CD14-positive monocyte (primary cell): ENCODE results near the gene MRGPRF. TPM values are rescaled to one million over a fixed set of nuclear protein-coding genes. Genes with fewer than 3 reads are reported as not detected.

Source experiments
- DNase-seq, 3 donors: peaks; one replicate each; pipeline ENCODE4 v3.0.0-alpha.2; 2011 to 2022
- H2AFZ ChIP-seq: 2 replicates; pipeline ENCODE4 v1.6.0; 2012; ENCODE audit warnings: mild to moderate bottlenecking, low read depth, low read length, inconsistent platforms; ENCODE audit not compliant: insufficient read depth, poor library complexity, severe bottlenecking
- H3K27ac ChIP-seq, 2 donors: 1 replicate in 1 of 2; 2 replicates in 1 of 2; pipeline ENCODE4 v1.5.1; 2012 to 2013; ENCODE audit warnings: low read length in 2 of 2, control low read depth in 1 of 2, inconsistent platforms in 1 of 2, low read depth in 1 of 2, mild to moderate bottlenecking in 1 of 2
- H3K27me3 ChIP-seq, 2 donors: one replicate each; pipeline versions ENCODE4 v1.6.0 to v1.6.1; 2011 to 2013; ENCODE audit warnings: low read length in 2 of 2; ENCODE audit not compliant: control insufficient read depth in 2 of 2, insufficient read depth in 2 of 2
- H3K36me3 ChIP-seq, 2 donors: replicated peaks in 1 of 2; 1 replicate in 1 of 2; 2 replicates in 1 of 2; pipeline versions ENCODE4 v1.5.1 to v1.6.1; 2012 to 2013; ENCODE audit warnings: low read length in 2 of 2, control low read depth in 1 of 2, inconsistent platforms in 1 of 2, mild to moderate bottlenecking in 1 of 2; ENCODE audit not compliant: insufficient read depth in 2 of 2, control insufficient read depth in 1 of 2
- H3K4me1 ChIP-seq, 2 donors: 1 replicate in 1 of 2; 2 replicates in 1 of 2; pipeline versions ENCODE4 v1.5.1 to v1.6.1; 2012 to 2013; ENCODE audit warnings: low read length in 2 of 2, control low read depth in 1 of 2, inconsistent platforms in 1 of 2, mild to moderate bottlenecking in 1 of 2, moderate library complexity in 1 of 2; ENCODE audit not compliant: insufficient read depth in 2 of 2, control insufficient read depth in 1 of 2
- H3K4me2 ChIP-seq: replicated peaks from 2 replicates; pipeline ENCODE3; 2012; ENCODE audit warnings: low read length, moderate library complexity, mild to moderate bottlenecking; ENCODE audit not compliant: poor library complexity, severe bottlenecking; ENCODE audit errors: extremely low read depth
- H3K4me3 ChIP-seq, 3 experiments: fragments of 200-600 bp in 1 of 3; sonication (generic) in 1 of 3; replicated peaks in 1 of 3; 1 replicate in 2 of 3; 2 replicates in 1 of 3; pipeline ENCODE4 v1.5.1; 2011 to 2013; ENCODE audit warnings: low read length in 3 of 3, mild to moderate bottlenecking in 3 of 3, control low read depth in 2 of 3, low read depth in 2 of 3, inconsistent platforms in 1 of 3, moderate library complexity in 1 of 3
- H3K79me2 ChIP-seq: 2 replicates; pipeline ENCODE4 v1.6.0; 2012; ENCODE audit warnings: mild to moderate bottlenecking, control low read depth, inconsistent platforms, low read length, moderate library complexity; ENCODE audit not compliant: insufficient read depth
- H3K9ac ChIP-seq: 2 replicates; pipeline ENCODE4 v1.6.0; 2017; ENCODE audit warnings: low read length, mild to moderate bottlenecking; ENCODE audit not compliant: insufficient read depth, poor library complexity, severe bottlenecking
- H3K9me3 ChIP-seq, 2 donors: replicated peaks in 1 of 2; 1 replicate in 1 of 2; 2 replicates in 1 of 2; pipeline versions ENCODE4 v1.5.1 to v1.6.1; 2012 to 2013; ENCODE audit warnings: low read length in 2 of 2, control low read depth in 1 of 2; ENCODE audit not compliant: control insufficient read depth in 1 of 2, insufficient read depth in 1 of 2
- H4K20me1 ChIP-seq: 2 replicates; pipeline ENCODE4 v1.6.0; 2012; ENCODE audit warnings: mild to moderate bottlenecking, low read length, control low read depth, moderate library complexity; ENCODE audit not compliant: insufficient read depth
- H3K27ac Mint-ChIP-seq, 7 donors: one replicate each; pipeline ENCODE4 v1.8.0; 2020; ENCODE audit warnings: mild to moderate bottlenecking in 7 of 7, mixed read lengths in 7 of 7, moderate library complexity in 6 of 7, inconsistent platforms in 2 of 7
- H3K27me3 Mint-ChIP-seq, 3 donors: one replicate each; pipeline ENCODE4 v1.8.0; 2021 to 2022; ENCODE audit warnings: low read depth in 3 of 3, mild to moderate bottlenecking in 3 of 3, mixed read lengths in 3 of 3, moderate library complexity in 3 of 3, inconsistent platforms in 1 of 3
- H3K36me3 Mint-ChIP-seq, 2 donors: one replicate each; pipeline ENCODE4 v1.8.0; 2020; ENCODE audit warnings: mixed read lengths in 2 of 2, inconsistent platforms in 1 of 2, mild to moderate bottlenecking in 1 of 2
- H3K4me1 Mint-ChIP-seq: one replicate; pipeline ENCODE4 v1.8.0; 2020; ENCODE audit warnings: mild to moderate bottlenecking, mixed read lengths
- H3K4me3 Mint-ChIP-seq, 2 donors: one replicate each; pipeline ENCODE4 v1.8.0; 2020; ENCODE audit warnings: mild to moderate bottlenecking in 2 of 2, mixed read lengths in 2 of 2, moderate library complexity in 1 of 2
- H3K9me3 Mint-ChIP-seq, 7 donors: one replicate each; pipeline ENCODE4 v1.8.0; 2020 to 2022; ENCODE audit warnings: mixed read lengths in 7 of 7, mild to moderate bottlenecking in 6 of 7, moderate library complexity in 6 of 7, inconsistent platforms in 2 of 7
- WGBS: methylation state at CpG from one replicate; pipeline ENCODE4 v1.1.5; 2013; ENCODE audit warnings: missing lambda C conversion rate; ENCODE audit not compliant: insufficient coverage; 5-methylcytosine and 5-hydroxymethylcytosine counted together
- intact Hi-C, 2 donors: fragments of 100-400 bp; cut with micrococcal nuclease; formaldehyde crosslinking; loops; one replicate each; pipeline versions ENCODE4 v1.15.0 to v1.15.1; 2023
- polyA plus RNA-seq, 3 donors: library from polyadenylated mRNA; depleted of rRNA in 1 of 3; unstranded in 2 of 3; stranded (reverse) in 1 of 3; fragments of 300-500 nt in 2 of 3; fragments of >200 nt in 1 of 3; fragmentation: Illumina TruSeq in 2 of 3; gene quantifications; 1 replicate in 2 of 3; 2 replicates in 1 of 3; pipeline ENCODE4 v1.2.3, GENCODE V29; 2012 to 2021
- TF ChIP-seq, protein P1 (sequence below): fragments of 200-600 bp; IDR thresholded peaks from one replicate; pipeline ENCODE4 v1.8.0; 2022; ENCODE audit warnings: antibody characterized with exemption, mild to moderate bottlenecking

MRGPRF gene
- polyA plus RNA-seq, 3 donors = 0.22 to 0.23 TPM; not detected in 1

GRCh38 chr11:69059985-69060384, 46.9 kb upstream of the MRGPRF start:
- Mint-ChIP-seq H3K9me3 (no peaks in the 10 kb centered on the region), H3K36me3 (peaks cover 62 to 74% of the 10 kb centered on the region in 2 donors), H3K4me1 (peaks cover 15% of the 10 kb centered on the region), H3K27ac (peak overlapping the region in 5 of 7 donors; percentile 42 to 71 (median 64)), H3K4me3 (no peak overlapping the region), H3K27me3 (peaks cover 0 to 2% (median 2%) of the 10 kb centered on the region in 3 donors)
- TF ChIP-seq, protein P1, sequence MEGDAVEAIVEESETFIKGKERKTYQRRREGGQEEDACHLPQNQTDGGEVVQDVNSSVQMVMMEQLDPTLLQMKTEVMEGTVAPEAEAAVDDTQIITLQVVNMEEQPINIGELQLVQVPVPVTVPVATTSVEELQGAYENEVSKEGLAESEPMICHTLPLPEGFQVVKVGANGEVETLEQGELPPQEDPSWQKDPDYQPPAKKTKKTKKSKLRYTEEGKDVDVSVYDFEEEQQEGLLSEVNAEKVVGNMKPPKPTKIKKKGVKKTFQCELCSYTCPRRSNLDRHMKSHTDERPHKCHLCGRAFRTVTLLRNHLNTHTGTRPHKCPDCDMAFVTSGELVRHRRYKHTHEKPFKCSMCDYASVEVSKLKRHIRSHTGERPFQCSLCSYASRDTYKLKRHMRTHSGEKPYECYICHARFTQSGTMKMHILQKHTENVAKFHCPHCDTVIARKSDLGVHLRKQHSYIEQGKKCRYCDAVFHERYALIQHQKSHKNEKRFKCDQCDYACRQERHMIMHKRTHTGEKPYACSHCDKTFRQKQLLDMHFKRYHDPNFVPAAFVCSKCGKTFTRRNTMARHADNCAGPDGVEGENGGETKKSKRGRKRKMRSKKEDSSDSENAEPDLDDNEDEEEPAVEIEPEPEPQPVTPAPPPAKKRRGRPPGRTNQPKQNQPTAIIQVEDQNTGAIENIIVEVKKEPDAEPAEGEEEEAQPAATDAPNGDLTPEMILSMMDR = no peak
- no peak overlapping the region for H3K4me2 ChIP-seq
- no peaks in the 10 kb centered on the region for H3K27me3 ChIP-seq
- peaks cover 13 to 17% of the 10 kb centered on the region in 2 donors for H3K4me1 ChIP-seq
- H3K9ac ChIP-seq = no peak overlapping the region
- WGBS = 88% methylated on average over 12 of the region's 12 CpGs
- peaks cover 93% of the 10 kb centered on the region for H3K79me2 ChIP-seq
- H3K4me3 ChIP-seq = no peak overlapping the region
- H3K9me3 ChIP-seq = no peaks in the 10 kb centered on the region
- H3K27ac ChIP-seq = peak overlapping the region in 1 of 2 donors; percentile 53
- peaks cover 98% of the 10 kb centered on the region for H4K20me1 ChIP-seq
- H2AFZ ChIP-seq = no peak overlapping the region
- H3K36me3 ChIP-seq = peaks cover 84 to 90% of the 10 kb centered on the region in 2 donors
- no peak for DNase-seq
- intact Hi-C loops = no loop called here

GRCh38 chr11:69059429-69059828, 46.4 kb upstream of the MRGPRF start:
- peaks cover 84 to 90% of the 10 kb centered on the region in 2 donors for H3K36me3 ChIP-seq
- TF ChIP-seq, protein P1 = no peak
- H3K9me3 Mint-ChIP-seq = no peaks in the 10 kb centered on the region

More at GRCh38 chr11:69059429-69059828, 46.4 kb upstream of the MRGPRF start:
- Histone ChIP-seq H3K9ac (no peak overlapping the region), H3K27me3 (no peaks in the 10 kb centered on the region), H3K9me3 (no peaks in the 10 kb centered on the region), H3K4me2 (no peak overlapping the region), H3K4me1 (peaks cover 18 to 22% of the 10 kb centered on the region in 2 donors), H3K4me3 (no peak overlapping the region), H2AFZ (no peak overlapping the region), H4K20me1 (peaks cover 98% of the 10 kb centered on the region), H3K27ac (peak overlapping the region in 1 of 2 donors; percentile 53), H3K79me2 (peaks cover 93% of the 10 kb centered on the region)
- WGBS = 100% methylated on average over 7 of the region's 7 CpGs
- DNase-seq = no peak
- H3K27ac Mint-ChIP-seq = peak overlapping the region in 3 of 7 donors; percentile 40 to 65 (median 52)
- peaks cover 67 to 80% of the 10 kb centered on the region in 2 donors for H3K36me3 Mint-ChIP-seq
- intact Hi-C loops = no loop called here
- peaks cover 17% of the 10 kb centered on the region for H3K4me1 Mint-ChIP-seq
- H3K27me3 Mint-ChIP-seq = peaks cover 0 to 2% (median 2%) of the 10 kb centered on the region in 3 donors
- no peak overlapping the region for H3K4me3 Mint-ChIP-seq
